KMS-11 (cell line): ENCODE results near the gene PTPRK.

ENCODE experiments used
- H2AFZ ChIP-seq: fragments of 200-600 bp; sonication (generic); 2 replicates; pipeline ENCODE4 v1.6.1; 2016; ENCODE audit warnings: antibody characterized with exemption, mixed run types, low read depth
- H3K27ac ChIP-seq: fragments of 200-600 bp; sonication (generic); 2 replicates; pipeline ENCODE4 v1.6.1; 2016; ENCODE audit warnings: mild to moderate bottlenecking, mixed run types
- H3K27me3 ChIP-seq: fragments of 200-600 bp; sonication (generic); 2 replicates; pipeline ENCODE4 v1.6.1; 2017; ENCODE audit warnings: mild to moderate bottlenecking, low read depth, mixed run types, moderate library complexity; ENCODE audit not compliant: insufficient read depth
- H3K36me3 ChIP-seq: fragments of 200-600 bp; sonication (generic); 2 replicates; pipeline ENCODE4 v1.6.1; 2017; ENCODE audit warnings: mild to moderate bottlenecking, mixed run types; ENCODE audit not compliant: insufficient read depth
- H3K4me1 ChIP-seq: fragments of 200-600 bp; sonication (generic); 2 replicates; pipeline ENCODE4 v1.6.1; 2016; ENCODE audit warnings: mild to moderate bottlenecking, low read depth, mixed run types; ENCODE audit not compliant: poor library complexity, severe bottlenecking
- H3K4me2 ChIP-seq: fragments of 200-600 bp; sonication (generic); 2 replicates; pipeline ENCODE4 v1.7.0; 2016; ENCODE audit warnings: mild to moderate bottlenecking, mixed run types
- H3K4me3 ChIP-seq: fragments of 200-600 bp; sonication (generic); IDR thresholded peaks from 2 replicates; pipeline ENCODE4 v1.6.1; 2017; ENCODE audit warnings: low read depth, low read length, mixed read lengths; ENCODE audit not compliant: insufficient read depth
- H3K79me2 ChIP-seq: fragments of 200-600 bp; sonication (generic); 2 replicates; pipeline ENCODE4 v1.6.1; 2016; ENCODE audit warnings: low read depth, mixed run types; ENCODE audit not compliant: insufficient read depth
- H3K9ac ChIP-seq: fragments of 200-600 bp; sonication (generic); 2 replicates; pipeline ENCODE4 v1.6.1; 2016; ENCODE audit warnings: mild to moderate bottlenecking, mixed run types
- H4K20me1 ChIP-seq: fragments of 200-600 bp; sonication (generic); 2 replicates; pipeline ENCODE4 v1.6.1; 2016; ENCODE audit warnings: mild to moderate bottlenecking, mixed run types; ENCODE audit not compliant: insufficient read depth
- TF ChIP-seq, protein P1 (sequence below): fragments of 200-600 bp; sonication (generic); conservative IDR thresholded peaks from 2 replicates; pipeline ENCODE4 v1.6.1; 2017; ENCODE audit warnings: low read depth, mild to moderate bottlenecking, antibody characterized with exemption, low read length, moderate library complexity, mixed read lengths

The PTPRK gene

DNA sequence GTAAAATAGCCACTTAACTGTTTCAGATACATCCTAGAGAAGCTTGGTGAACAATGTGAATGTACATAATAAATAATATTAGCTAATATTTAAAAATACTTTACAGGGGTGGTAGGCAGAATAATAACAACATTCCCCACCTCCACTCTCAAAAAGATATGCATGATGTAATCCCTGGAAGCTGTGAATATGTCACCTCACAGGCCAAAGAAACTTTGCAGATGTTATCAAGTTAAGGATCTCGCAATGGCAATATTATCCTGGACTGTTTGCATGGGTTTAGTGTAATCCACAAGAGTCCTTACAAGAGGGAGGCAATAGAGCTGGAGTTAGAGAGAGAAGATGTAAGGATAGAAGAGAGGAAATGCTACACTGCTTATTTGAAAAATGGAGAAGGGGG, 7.0 kb upstream of the PTPRK start:
- H3K79me2 ChIP-seq, result no peaks in the 10 kb centered on the region
- no peaks in the 10 kb centered on the region for H3K36me3 ChIP-seq
- TF ChIP-seq, protein P1, sequence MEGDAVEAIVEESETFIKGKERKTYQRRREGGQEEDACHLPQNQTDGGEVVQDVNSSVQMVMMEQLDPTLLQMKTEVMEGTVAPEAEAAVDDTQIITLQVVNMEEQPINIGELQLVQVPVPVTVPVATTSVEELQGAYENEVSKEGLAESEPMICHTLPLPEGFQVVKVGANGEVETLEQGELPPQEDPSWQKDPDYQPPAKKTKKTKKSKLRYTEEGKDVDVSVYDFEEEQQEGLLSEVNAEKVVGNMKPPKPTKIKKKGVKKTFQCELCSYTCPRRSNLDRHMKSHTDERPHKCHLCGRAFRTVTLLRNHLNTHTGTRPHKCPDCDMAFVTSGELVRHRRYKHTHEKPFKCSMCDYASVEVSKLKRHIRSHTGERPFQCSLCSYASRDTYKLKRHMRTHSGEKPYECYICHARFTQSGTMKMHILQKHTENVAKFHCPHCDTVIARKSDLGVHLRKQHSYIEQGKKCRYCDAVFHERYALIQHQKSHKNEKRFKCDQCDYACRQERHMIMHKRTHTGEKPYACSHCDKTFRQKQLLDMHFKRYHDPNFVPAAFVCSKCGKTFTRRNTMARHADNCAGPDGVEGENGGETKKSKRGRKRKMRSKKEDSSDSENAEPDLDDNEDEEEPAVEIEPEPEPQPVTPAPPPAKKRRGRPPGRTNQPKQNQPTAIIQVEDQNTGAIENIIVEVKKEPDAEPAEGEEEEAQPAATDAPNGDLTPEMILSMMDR, result no peak
- no peak overlapping the region for H3K4me3 ChIP-seq
- no peak overlapping the region for H3K27ac ChIP-seq
- no peak overlapping the region for H2AFZ ChIP-seq
- no peaks in the 10 kb centered on the region for H3K4me1 ChIP-seq
- no peak overlapping the region for H3K9ac ChIP-seq
- no peaks in the 10 kb centered on the region for H3K27me3 ChIP-seq
- no peak overlapping the region for H3K4me2 ChIP-seq
- no peaks in the 10 kb centered on the region for H4K20me1 ChIP-seq

DNA sequence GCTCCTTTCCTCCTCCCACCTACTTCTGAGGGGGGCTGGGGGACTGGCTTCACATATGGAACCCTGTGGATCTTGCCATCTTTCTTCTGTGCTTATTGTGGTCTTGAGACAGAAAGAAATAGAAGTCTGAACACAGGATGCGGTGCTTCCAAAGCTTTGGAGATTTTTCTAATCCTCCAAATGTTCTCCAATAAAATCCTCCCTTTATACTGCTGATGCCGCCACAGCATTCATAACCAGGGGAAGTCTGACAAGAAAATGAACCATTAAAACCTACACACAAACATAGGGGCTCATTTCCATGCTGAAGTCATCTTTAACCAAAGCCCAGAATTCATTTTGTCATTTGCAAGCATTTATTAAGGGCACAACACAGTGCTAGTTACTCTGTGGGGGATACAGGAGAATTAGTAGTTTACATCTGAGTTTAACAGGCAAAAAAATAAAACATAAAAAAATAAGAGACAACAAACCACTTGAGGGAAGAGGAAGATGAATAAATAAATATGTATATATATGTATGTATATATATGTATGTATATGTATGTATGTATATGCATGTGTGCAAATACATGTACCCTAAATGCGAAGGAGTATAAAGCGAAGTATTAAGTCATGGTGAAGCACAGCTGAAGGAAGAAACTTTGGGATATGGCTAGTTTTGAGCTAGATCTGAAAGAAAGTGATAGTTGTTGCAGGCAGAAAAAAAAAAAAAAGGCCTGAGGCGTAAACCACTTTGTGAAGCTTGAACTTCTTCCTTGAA, 5.9 kb upstream of the PTPRK start:
- H3K27ac ChIP-seq, result no peak overlapping the region
- H3K27me3 ChIP-seq, result no peaks in the 10 kb centered on the region

DNA sequence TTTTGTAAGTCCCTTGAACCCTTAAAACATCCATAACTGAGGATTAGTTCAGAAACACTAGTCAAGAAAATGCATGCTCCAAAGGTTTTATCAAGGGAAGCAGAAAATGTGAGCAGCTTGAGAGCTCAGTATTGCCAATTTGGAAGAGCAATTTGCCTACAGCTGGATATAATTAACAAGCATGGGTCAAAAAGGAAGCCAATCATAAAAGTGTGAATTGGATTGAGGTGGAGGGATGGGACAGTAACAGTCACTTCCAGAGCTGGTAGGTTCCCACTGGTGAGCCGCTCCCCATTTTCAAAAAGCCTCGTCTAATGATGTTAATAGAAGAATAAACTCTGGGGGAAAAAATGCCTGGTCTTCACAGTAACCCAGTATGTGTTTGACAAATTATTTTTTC, 5.0 kb upstream of the PTPRK start:
- H2AFZ ChIP-seq, result no peak overlapping the region
- H3K27me3 ChIP-seq, result no peaks in the 10 kb centered on the region
- no peaks in the 10 kb centered on the region for H3K36me3 ChIP-seq

More for the DNA sequence above, 5.9 kb upstream of the PTPRK start:
- no peaks in the 10 kb centered on the region for H3K36me3 ChIP-seq
- no peak overlapping the region for H3K4me2 ChIP-seq
- peaks cover 6% of the 10 kb centered on the region for H3K4me1 ChIP-seq
- TF ChIP-seq, protein P1, result no peak
- H3K79me2 ChIP-seq, result no peaks in the 10 kb centered on the region
- H4K20me1 ChIP-seq, result no peaks in the 10 kb centered on the region
- H3K4me3 ChIP-seq, result no peak overlapping the region
- no peak overlapping the region for H2AFZ ChIP-seq
- no peak overlapping the region for H3K9ac ChIP-seq

DNA sequence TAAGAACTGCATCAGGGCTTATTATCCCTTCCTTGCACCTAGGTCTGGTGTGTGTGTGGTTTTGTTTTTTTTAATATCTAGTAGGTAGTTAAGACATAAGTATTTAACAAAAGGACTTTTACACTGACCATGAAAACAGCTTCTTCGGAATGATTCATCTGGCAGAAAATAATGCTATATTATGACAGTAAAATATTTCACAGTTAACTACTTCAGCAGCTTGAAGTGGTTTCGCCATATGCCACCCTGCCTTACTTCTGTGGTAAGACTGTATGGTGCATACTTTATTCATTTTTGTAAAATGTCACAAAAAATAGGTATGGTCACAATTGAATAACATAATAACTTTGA, 858 bp upstream of the PTPRK start:
- Histone ChIP-seq H3K4me3 (no peak overlapping the region), H3K4me2 (peak overlapping the region; percentile 67), H3K27me3 (no peaks in the 10 kb centered on the region), H3K4me1 (peaks cover 19% of the 10 kb centered on the region), H3K79me2 (peaks cover 41% of the 10 kb centered on the region), H3K36me3 (no peaks in the 10 kb centered on the region), H3K9ac (peak overlapping the region; percentile 95; the same call in 1 of the 2 replicates), H4K20me1 (0 out of 2 replicates have a peak, but pooled peaks cover 4% of the 10 kb centered on the region), H2AFZ (peak overlapping the region; percentile 83), H3K27ac (peak overlapping the region; percentile 87)
- TF ChIP-seq, protein P1, result no peak

More for the DNA sequence above, 5.0 kb upstream of the PTPRK start:
- H3K4me3 ChIP-seq, result no peak overlapping the region
- no peak overlapping the region for H3K9ac ChIP-seq
- no peaks in the 10 kb centered on the region for H4K20me1 ChIP-seq
- no peaks in the 10 kb centered on the region for H3K79me2 ChIP-seq
- peaks cover 9% of the 10 kb centered on the region for H3K4me1 ChIP-seq
- H3K27ac ChIP-seq, result no peak overlapping the region
- H3K4me2 ChIP-seq, result no peak overlapping the region
- TF ChIP-seq, protein P1, result no peak
